Erythroblast (primary cell): ENCODE measurements around the gene CFB.
"Not testable (repeated sequence)": the region's sequence is repeated elsewhere in the genome, so short reads cannot be mapped to it uniquely, and the experiment has no call there.

ENCODE experiments used
- GATA1 ChIP-seq: IDR thresholded peaks from 2 replicates; pipeline ENCODE4 v1.6.1; 2011; ENCODE audit warnings: low read depth, mild to moderate bottlenecking, control low read depth, low read length, moderate library complexity
- POLR2A ChIP-seq: IDR thresholded peaks from 2 replicates; pipeline ENCODE4 v1.6.1; 2011; ENCODE audit warnings: mild to moderate bottlenecking, low read length

- not testable (repeated sequence) for TF ChIP-seq POLR2A, GATA1
Observed at GRCh38 chr6:31994421-31994820, 48.5 kb downstream of the CFB start.
